ENCODE data around the gene SMTNL1.

Gene SMTNL1

GRCh38 chr11:57571606-57572005, 34.2 kb downstream of the SMTNL1 start:
- TF ChIP-seq, protein P1, sequence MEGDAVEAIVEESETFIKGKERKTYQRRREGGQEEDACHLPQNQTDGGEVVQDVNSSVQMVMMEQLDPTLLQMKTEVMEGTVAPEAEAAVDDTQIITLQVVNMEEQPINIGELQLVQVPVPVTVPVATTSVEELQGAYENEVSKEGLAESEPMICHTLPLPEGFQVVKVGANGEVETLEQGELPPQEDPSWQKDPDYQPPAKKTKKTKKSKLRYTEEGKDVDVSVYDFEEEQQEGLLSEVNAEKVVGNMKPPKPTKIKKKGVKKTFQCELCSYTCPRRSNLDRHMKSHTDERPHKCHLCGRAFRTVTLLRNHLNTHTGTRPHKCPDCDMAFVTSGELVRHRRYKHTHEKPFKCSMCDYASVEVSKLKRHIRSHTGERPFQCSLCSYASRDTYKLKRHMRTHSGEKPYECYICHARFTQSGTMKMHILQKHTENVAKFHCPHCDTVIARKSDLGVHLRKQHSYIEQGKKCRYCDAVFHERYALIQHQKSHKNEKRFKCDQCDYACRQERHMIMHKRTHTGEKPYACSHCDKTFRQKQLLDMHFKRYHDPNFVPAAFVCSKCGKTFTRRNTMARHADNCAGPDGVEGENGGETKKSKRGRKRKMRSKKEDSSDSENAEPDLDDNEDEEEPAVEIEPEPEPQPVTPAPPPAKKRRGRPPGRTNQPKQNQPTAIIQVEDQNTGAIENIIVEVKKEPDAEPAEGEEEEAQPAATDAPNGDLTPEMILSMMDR (IDR thresholded peaks at IDR 0.05; ENCODE audit: low read depth, low read length) = no peak
- H3K4me3 ChIP-seq (ENCODE audit: low read depth, low read length) = no peak overlapping the region

- TF ChIP-seq, protein P1 (IDR thresholded peaks at IDR 0.05; ENCODE audit: low read depth, low read length) = no peak
- H3K4me3 ChIP-seq (ENCODE audit: low read depth, low read length) = no peak overlapping the region
Measured at GRCh38 chr11:57574061-57574460, 36.7 kb downstream of the SMTNL1 start.

GRCh38 chr11:57584341-57584740, 46.9 kb downstream of the SMTNL1 start:
- H3K4me3 ChIP-seq (ENCODE audit: low read depth, low read length) = no peak overlapping the region
- TF ChIP-seq, protein P1 (IDR thresholded peaks at IDR 0.05; ENCODE audit: low read depth, low read length) = no peak

GRCh38 chr11:57585301-57585700, 47.9 kb downstream of the SMTNL1 start:
- TF ChIP-seq, protein P1 (IDR thresholded peaks at IDR 0.05; ENCODE audit: low read depth, low read length) = no peak
- no peak overlapping the region for H3K4me3 ChIP-seq (ENCODE audit: low read depth, low read length)

GRCh38 chr11:57586711-57587245, 49.4 kb downstream of the SMTNL1 start:
- no peak overlapping the region for H3K4me3 ChIP-seq (ENCODE audit: low read depth, low read length)
- TF ChIP-seq, protein P1 (IDR thresholded peaks at IDR 0.05; ENCODE audit: low read depth, low read length) = no peak

- no peak overlapping the region for H3K4me3 ChIP-seq (ENCODE audit: low read depth, low read length)
- TF ChIP-seq, protein P1 (IDR thresholded peaks at IDR 0.05; ENCODE audit: low read depth, low read length) = no peak
Measured at GRCh38 chr11:57588046-57588710, 50.8 kb downstream of the SMTNL1 start.

- H3K4me3 ChIP-seq (ENCODE audit: low read depth, low read length) = no peak overlapping the region
- TF ChIP-seq, protein P1 (IDR thresholded peaks at IDR 0.05; ENCODE audit: low read depth, low read length) = no peak
Measured at GRCh38 chr11:57596266-57596885, 59.0 kb downstream of the SMTNL1 start.

Measured in WI38 (cell line).